Memory B cell (primary cell): Measurements from ENCODE around the gene SEPTIN3.

ENCODE experiments used
- ATAC-seq: fragments of 150-1000 bp; cut with Tn5 transposase; 2 replicates; pipeline ENCODE4 v1.10.0; 2021; ENCODE audit warnings: low read depth, mild to moderate bottlenecking, moderate library complexity
- DNase-seq, 2 donors: peaks; one replicate each; pipeline ENCODE4 v3.0.0; 2022; ENCODE audit warnings: low spot score in 2 of 2
- H3K27ac Mint-ChIP-seq: one replicate; pipeline ENCODE4 v1.8.0; 2022; ENCODE audit warnings: mild to moderate bottlenecking, moderate library complexity, mixed read lengths
- H3K27me3 Mint-ChIP-seq: one replicate; pipeline ENCODE4 v1.8.0; 2022; ENCODE audit warnings: mixed read lengths
- H3K36me3 Mint-ChIP-seq: one replicate; pipeline ENCODE4 v1.8.0; 2022; ENCODE audit warnings: mild to moderate bottlenecking, mixed read lengths
- H3K4me1 Mint-ChIP-seq: one replicate; pipeline ENCODE4 v1.8.0; 2022; ENCODE audit warnings: mixed read lengths
- H3K4me3 Mint-ChIP-seq: one replicate; pipeline ENCODE4 v1.8.0; 2022; ENCODE audit warnings: mild to moderate bottlenecking, moderate library complexity, mixed read lengths
- H3K9me3 Mint-ChIP-seq: one replicate; pipeline ENCODE4 v1.8.0; 2022; ENCODE audit warnings: mixed read lengths

SEPTIN3 gene

GRCh38 chr22:42001121-42001520 is 31.9 kb downstream of the SEPTIN3 start:
- ATAC-seq (no peak), DNase-seq (no peak)
- H3K27ac Mint-ChIP-seq: no peak overlapping the region
- peaks cover 14% of the 10 kb centered on the region for H3K4me1 Mint-ChIP-seq
- H3K9me3 Mint-ChIP-seq: peaks cover 3% of the 10 kb centered on the region
- peaks cover 16% of the 10 kb centered on the region for H3K36me3 Mint-ChIP-seq
- H3K4me3 Mint-ChIP-seq: no peak overlapping the region
- H3K27me3 Mint-ChIP-seq: no peaks in the 10 kb centered on the region

GRCh38 chr22:42001706-42002105 is 32.5 kb downstream of the SEPTIN3 start:
- ATAC-seq: no peak
- H3K27me3 Mint-ChIP-seq: no peaks in the 10 kb centered on the region
- no peak overlapping the region for H3K4me3 Mint-ChIP-seq

GRCh38 chr22:42007922-42008321 is 38.7 kb downstream of the SEPTIN3 start:
- Mint-ChIP-seq H3K4me3 (no peak overlapping the region), H3K4me1 (no peaks in the 10 kb centered on the region), H3K27ac (no peak overlapping the region), H3K36me3 (peaks cover 9% of the 10 kb centered on the region), H3K9me3 (peaks cover 9% of the 10 kb centered on the region), H3K27me3 (no peaks in the 10 kb centered on the region)
- ATAC-seq: no peak
- DNase-seq: no peak

More at GRCh38 chr22:42001706-42002105, 32.5 kb downstream of the SEPTIN3 start:
- Mint-ChIP-seq H3K27ac (no peak overlapping the region), H3K36me3 (peaks cover 16% of the 10 kb centered on the region), H3K4me1 (peaks cover 14% of the 10 kb centered on the region), H3K9me3 (peaks cover 3% of the 10 kb centered on the region)
- DNase-seq: no peak

GRCh38 chr22:42010778-42011177 is 41.5 kb downstream of the SEPTIN3 start:
- Mint-ChIP-seq H3K27me3 (no peaks in the 10 kb centered on the region), H3K27ac (no peak overlapping the region), H3K4me3 (no peak overlapping the region), H3K9me3 (peaks cover 6% of the 10 kb centered on the region), H3K36me3 (peaks cover 9% of the 10 kb centered on the region), H3K4me1 (no peaks in the 10 kb centered on the region)
- ATAC-seq: no peak
- DNase-seq: no peak

GRCh38 chr22:42013385-42013784 is 44.1 kb downstream of the SEPTIN3 start:
- H3K36me3 Mint-ChIP-seq: peaks cover 9% of the 10 kb centered on the region
- H3K27ac Mint-ChIP-seq: no peak overlapping the region
- peaks cover 5% of the 10 kb centered on the region for H3K4me1 Mint-ChIP-seq
- DNase-seq: no peak
- peaks cover 6% of the 10 kb centered on the region for H3K9me3 Mint-ChIP-seq
- H3K27me3 Mint-ChIP-seq: peaks cover 7% of the 10 kb centered on the region
- no peak for ATAC-seq
- H3K4me3 Mint-ChIP-seq: no peak overlapping the region

- peaks cover 6% of the 10 kb centered on the region for H3K9me3 Mint-ChIP-seq
- ATAC-seq (no peak), DNase-seq (no peak)
- no peak overlapping the region for H3K27ac Mint-ChIP-seq
- no peak overlapping the region for H3K4me3 Mint-ChIP-seq
- H3K27me3 Mint-ChIP-seq: peaks cover 7% of the 10 kb centered on the region
- peaks cover 5% of the 10 kb centered on the region for H3K4me1 Mint-ChIP-seq
- peaks cover 7% of the 10 kb centered on the region for H3K36me3 Mint-ChIP-seq
Measured at GRCh38 chr22:42016111-42016510, 46.9 kb downstream of the SEPTIN3 start.

GRCh38 chr22:42018224-42018623 is 49.0 kb downstream of the SEPTIN3 start:
- H3K4me3 Mint-ChIP-seq: no peak overlapping the region
- peaks cover 7% of the 10 kb centered on the region for H3K27me3 Mint-ChIP-seq
- H3K9me3 Mint-ChIP-seq: no peaks in the 10 kb centered on the region
- peaks cover 11% of the 10 kb centered on the region for H3K4me1 Mint-ChIP-seq
- no peak for DNase-seq
- H3K27ac Mint-ChIP-seq: no peak overlapping the region
- peaks cover 2% of the 10 kb centered on the region for H3K36me3 Mint-ChIP-seq
- ATAC-seq: no peak
